Neural cell (in vitro differentiated cells): ENCODE results near the gene FRK. TPM values are rescaled to one million over a fixed set of nuclear protein-coding genes. Genes with fewer than 3 reads are reported as not detected.

Experiments used
- H2AFZ ChIP-seq: fragments of 200-600, 300-800 bp; sonication (generic), shearing (Covaris generic); 2 replicates; pipeline ENCODE4 v1.6.0; 2014; ENCODE audit warnings: low read depth, mild to moderate bottlenecking, antibody characterized with exemption, low read length, moderate library complexity
- H3F3A ChIP-seq: fragments of 200-600 bp; shearing (Covaris generic); 2 replicates; pipeline ENCODE4 v1.6.1; 2016; ENCODE audit warnings: mild to moderate bottlenecking, moderate library complexity, mixed read lengths, antibody characterized with exemption, low read length; ENCODE audit not compliant: insufficient read depth, poor library complexity, severe bottlenecking
- H3K27ac ChIP-seq: fragments of 200-600, 300-800 bp; sonication (generic), shearing (Covaris generic); 2 replicates; pipeline ENCODE4 v1.5.1; 2014; ENCODE audit warnings: mild to moderate bottlenecking, low read length, moderate library complexity
- H3K27me3 ChIP-seq: fragments of 300-800, 200-600 bp; sonication (generic), shearing (Covaris generic); 2 replicates; pipeline ENCODE4 v1.6.0; 2014; ENCODE audit warnings: mild to moderate bottlenecking, low read depth, low read length, moderate library complexity; ENCODE audit not compliant: insufficient read depth
- H3K36me3 ChIP-seq: fragments of 300-800, 200-600 bp; sonication (generic), shearing (Covaris generic); 2 replicates; pipeline ENCODE4 v1.5.1; 2014; ENCODE audit warnings: mild to moderate bottlenecking, antibody characterized with exemption, low read length, moderate library complexity; ENCODE audit not compliant: insufficient read depth
- H3K4me2 ChIP-seq: fragments of 300-800, 200-600 bp; sonication (generic), shearing (Covaris generic); 2 replicates; pipeline ENCODE4 v1.6.0; 2014; ENCODE audit warnings: mild to moderate bottlenecking, low read length
- H3K4me3 ChIP-seq: fragments of 300-800, 200-600 bp; sonication (generic), shearing (Covaris generic); 2 replicates; pipeline ENCODE4 v1.5.1; 2014; ENCODE audit warnings: mild to moderate bottlenecking, low read length, moderate library complexity
- H3K79me2 ChIP-seq: fragments of 200-600 bp; shearing (Covaris generic); replicated peaks from 2 replicates; pipeline ENCODE4 v1.6.0; 2014; ENCODE audit warnings: mild to moderate bottlenecking, low read length, moderate library complexity; ENCODE audit not compliant: insufficient read depth
- H3K9ac ChIP-seq: fragments of 300-800, 200-600 bp; sonication (generic), shearing (Covaris generic); 2 replicates; pipeline ENCODE4 v1.6.1; 2016; ENCODE audit warnings: mild to moderate bottlenecking, low read length, mixed read lengths
- H3K9me2 ChIP-seq: fragments of 200-600 bp; shearing (Covaris generic); 2 replicates; pipeline ENCODE4 v1.6.1; 2016; ENCODE audit warnings: mild to moderate bottlenecking, low read length, mixed read lengths; ENCODE audit not compliant: insufficient read depth
- H3K9me3 ChIP-seq: fragments of 200-600, 300-800 bp; sonication (generic), shearing (Covaris generic); 2 replicates; pipeline ENCODE4 v1.6.1; 2016; ENCODE audit warnings: mild to moderate bottlenecking, mixed run types, low read length, moderate library complexity, mixed read lengths
- H4K20me1 ChIP-seq: fragments of 200-600 bp; shearing (Covaris generic); 2 replicates; pipeline ENCODE4 v1.6.1; 2016; ENCODE audit warnings: mild to moderate bottlenecking, mixed run types; ENCODE audit not compliant: insufficient read depth
- EP300 ChIP-seq: fragments of 450-650 bp; conservative IDR thresholded peaks from 2 replicates; pipeline ENCODE4 v1.6.1; 2014; ENCODE audit warnings: antibody characterized with exemption, mild to moderate bottlenecking, moderate library complexity; ENCODE audit not compliant: poor library complexity, severe bottlenecking
- EZH2 ChIP-seq: fragments of 200-600, 300-800 bp; shearing (Covaris generic), sonication (generic); IDR thresholded peaks from 2 replicates; pipeline ENCODE4 v1.6.1; 2014; ENCODE audit warnings: antibody characterized with exemption, low read length, borderline replicate concordance, mild to moderate bottlenecking; ENCODE audit not compliant: insufficient read depth, poor library complexity, severe bottlenecking
- MXI1 ChIP-seq: fragments of 450-650 bp; conservative IDR thresholded peaks from 2 replicates; pipeline ENCODE4 v1.6.1; 2014; ENCODE audit warnings: antibody characterized with exemption, mild to moderate bottlenecking; ENCODE audit not compliant: poor library complexity, severe bottlenecking
- POLR2AphosphoS5 ChIP-seq: IDR thresholded peaks from 2 replicates; pipeline ENCODE4 v1.6.1; 2012
- RAD21 ChIP-seq: fragments of 450-650 bp; conservative IDR thresholded peaks from 2 replicates; pipeline ENCODE4 v1.6.1; 2014; ENCODE audit warnings: antibody characterized with exemption, mild to moderate bottlenecking, moderate library complexity
- SMC3 ChIP-seq: fragments of 450-650 bp; conservative IDR thresholded peaks from 2 replicates; pipeline ENCODE4 v1.6.1; 2014; ENCODE audit warnings: antibody characterized with exemption, mild to moderate bottlenecking, moderate library complexity; ENCODE audit not compliant: poor library complexity
- TAF1 ChIP-seq: IDR thresholded peaks from 2 replicates; pipeline ENCODE4 v1.6.1; 2012; ENCODE audit warnings: low read depth
- polyA plus RNA-seq: library from polyadenylated mRNA; depleted of rRNA; stranded (reverse); fragments of >200 nt; gene quantifications from 2 replicates; pipeline ENCODE4 v1.2.3, GENCODE V29; 2014
- TF ChIP-seq, protein P1 (sequence below): IDR thresholded peaks from 2 replicates; pipeline ENCODE4 v1.6.1; 2012; ENCODE audit warnings: borderline replicate concordance
- TF ChIP-seq, protein P2 (sequence below): fragments of 450-650 bp; IDR thresholded peaks from 2 replicates; pipeline ENCODE4 v1.5.1; 2014; ENCODE audit warnings: antibody characterized with exemption, mild to moderate bottlenecking, moderate library complexity; ENCODE audit not compliant: poor library complexity, severe bottlenecking

The FRK gene
- polyA plus RNA-seq, 1 donor from 2014 or later = not detected

- H3K27ac ChIP-seq = no peak overlapping the region
- no peaks in the 10 kb centered on the region for H3K9me2 ChIP-seq
- no peak overlapping the region for H2AFZ ChIP-seq
- no peaks in the 10 kb centered on the region for H3K79me2 ChIP-seq
- no peaks in the 10 kb centered on the region for H3K27me3 ChIP-seq
- H3K36me3 ChIP-seq = no peaks in the 10 kb centered on the region
- no peaks in the 10 kb centered on the region for H4K20me1 ChIP-seq
- H3K4me3 ChIP-seq = no peak overlapping the region
- H3K9me3 ChIP-seq = no peaks in the 10 kb centered on the region
- TF ChIP-seq POLR2AphosphoS5 (peak; percentile 78), MXI1 (no peak), RAD21 (no peak), EP300 (peak; percentile 96), SMC3 (no peak)
- TF ChIP-seq, protein P1, sequence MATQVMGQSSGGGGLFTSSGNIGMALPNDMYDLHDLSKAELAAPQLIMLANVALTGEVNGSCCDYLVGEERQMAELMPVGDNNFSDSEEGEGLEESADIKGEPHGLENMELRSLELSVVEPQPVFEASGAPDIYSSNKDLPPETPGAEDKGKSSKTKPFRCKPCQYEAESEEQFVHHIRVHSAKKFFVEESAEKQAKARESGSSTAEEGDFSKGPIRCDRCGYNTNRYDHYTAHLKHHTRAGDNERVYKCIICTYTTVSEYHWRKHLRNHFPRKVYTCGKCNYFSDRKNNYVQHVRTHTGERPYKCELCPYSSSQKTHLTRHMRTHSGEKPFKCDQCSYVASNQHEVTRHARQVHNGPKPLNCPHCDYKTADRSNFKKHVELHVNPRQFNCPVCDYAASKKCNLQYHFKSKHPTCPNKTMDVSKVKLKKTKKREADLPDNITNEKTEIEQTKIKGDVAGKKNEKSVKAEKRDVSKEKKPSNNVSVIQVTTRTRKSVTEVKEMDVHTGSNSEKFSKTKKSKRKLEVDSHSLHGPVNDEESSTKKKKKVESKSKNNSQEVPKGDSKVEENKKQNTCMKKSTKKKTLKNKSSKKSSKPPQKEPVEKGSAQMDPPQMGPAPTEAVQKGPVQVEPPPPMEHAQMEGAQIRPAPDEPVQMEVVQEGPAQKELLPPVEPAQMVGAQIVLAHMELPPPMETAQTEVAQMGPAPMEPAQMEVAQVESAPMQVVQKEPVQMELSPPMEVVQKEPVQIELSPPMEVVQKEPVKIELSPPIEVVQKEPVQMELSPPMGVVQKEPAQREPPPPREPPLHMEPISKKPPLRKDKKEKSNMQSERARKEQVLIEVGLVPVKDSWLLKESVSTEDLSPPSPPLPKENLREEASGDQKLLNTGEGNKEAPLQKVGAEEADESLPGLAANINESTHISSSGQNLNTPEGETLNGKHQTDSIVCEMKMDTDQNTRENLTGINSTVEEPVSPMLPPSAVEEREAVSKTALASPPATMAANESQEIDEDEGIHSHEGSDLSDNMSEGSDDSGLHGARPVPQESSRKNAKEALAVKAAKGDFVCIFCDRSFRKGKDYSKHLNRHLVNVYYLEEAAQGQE = no peak
- H3K9ac ChIP-seq = no peak overlapping the region
- no peaks in the 10 kb centered on the region for H3F3A ChIP-seq
- H3K4me2 ChIP-seq = no peak overlapping the region
Measured at GRCh38 chr6:115885636-115886366, 174.9 kb downstream of the FRK start.

- Histone ChIP-seq H3F3A (no peaks in the 10 kb centered on the region), H3K4me3 (no peak overlapping the region), H3K9me2 (no peaks in the 10 kb centered on the region), H4K20me1 (no peaks in the 10 kb centered on the region), H3K36me3 (no peaks in the 10 kb centered on the region), H3K9me3 (no peaks in the 10 kb centered on the region), H3K4me2 (no peak overlapping the region), H3K27me3 (no peaks in the 10 kb centered on the region), H2AFZ (no peak overlapping the region), H3K9ac (no peak overlapping the region), H3K79me2 (no peaks in the 10 kb centered on the region), H3K27ac (no peak overlapping the region)
- TF ChIP-seq, protein P2, sequence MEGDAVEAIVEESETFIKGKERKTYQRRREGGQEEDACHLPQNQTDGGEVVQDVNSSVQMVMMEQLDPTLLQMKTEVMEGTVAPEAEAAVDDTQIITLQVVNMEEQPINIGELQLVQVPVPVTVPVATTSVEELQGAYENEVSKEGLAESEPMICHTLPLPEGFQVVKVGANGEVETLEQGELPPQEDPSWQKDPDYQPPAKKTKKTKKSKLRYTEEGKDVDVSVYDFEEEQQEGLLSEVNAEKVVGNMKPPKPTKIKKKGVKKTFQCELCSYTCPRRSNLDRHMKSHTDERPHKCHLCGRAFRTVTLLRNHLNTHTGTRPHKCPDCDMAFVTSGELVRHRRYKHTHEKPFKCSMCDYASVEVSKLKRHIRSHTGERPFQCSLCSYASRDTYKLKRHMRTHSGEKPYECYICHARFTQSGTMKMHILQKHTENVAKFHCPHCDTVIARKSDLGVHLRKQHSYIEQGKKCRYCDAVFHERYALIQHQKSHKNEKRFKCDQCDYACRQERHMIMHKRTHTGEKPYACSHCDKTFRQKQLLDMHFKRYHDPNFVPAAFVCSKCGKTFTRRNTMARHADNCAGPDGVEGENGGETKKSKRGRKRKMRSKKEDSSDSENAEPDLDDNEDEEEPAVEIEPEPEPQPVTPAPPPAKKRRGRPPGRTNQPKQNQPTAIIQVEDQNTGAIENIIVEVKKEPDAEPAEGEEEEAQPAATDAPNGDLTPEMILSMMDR = no peak
- TF ChIP-seq EZH2 (no peak), RAD21 (no peak), POLR2AphosphoS5 (no peak), TAF1 (no peak), EP300 (no peak), SMC3 (no peak), MXI1 (no peak)
- TF ChIP-seq, protein P1 = no peak
Measured at GRCh38 chr6:115882771-115883170, 177.9 kb downstream of the FRK start.
